ENCODE results near the gene LRAT. TPM values are rescaled to one million over a fixed set of nuclear protein-coding genes. Genes with fewer than 3 reads are reported as not detected.
A peak's percentile ranks its signal among the peaks of the same experiment; 100 is the strongest.

The LRAT gene
- total and polyA plus RNA-seq, 2 of the 13 experiments (the other 11 are each of a cell fraction or from before 2014, with no cell fraction given): 0.11 TPM; not detected in 1

DNA sequence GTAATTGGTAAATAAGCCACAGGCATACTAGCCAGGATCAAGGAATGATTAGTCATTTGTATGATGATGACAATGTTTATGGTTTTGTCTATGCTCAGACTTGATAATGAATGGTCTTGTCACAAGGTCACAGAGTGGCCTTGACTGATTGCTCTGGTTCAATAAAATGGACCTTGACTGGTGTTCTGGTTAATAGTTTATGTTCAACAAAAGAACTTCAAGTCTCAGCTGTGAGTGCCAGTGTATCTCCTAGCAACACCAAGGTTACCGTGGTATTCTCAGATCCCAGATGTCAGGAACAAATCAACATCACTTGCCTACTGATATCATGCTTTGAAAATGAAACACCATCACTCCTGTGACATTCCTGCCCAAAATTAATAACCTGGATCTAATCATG is 16.3 kb upstream of the LRAT start:
- in situ Hi-C loops (cut with HindIII; ENCODE audit: extremely low pct_ligation_motif_present, low pct_unique_long_range_greater_than_20kb) (no loop called here), intact Hi-C loops (cut with micrococcal nuclease; ENCODE audit: unreplicated experiment) (no loop called here)
- CTCF ChIA-PET (ENCODE audit: low intra/inter-chr PET ratio, low total read pairs): no interaction called here
- Histone ChIP-seq H3K9me3 (ENCODE audit: low read length) (no peaks in the 10 kb centered on the region), H3K79me2 (ENCODE audit: insufficient read depth, low read length) (no peaks in the 10 kb centered on the region), H3K27ac (ENCODE audit: extremely low read length, insufficient read depth, low read length) (no peak overlapping the region), H3K36me3 (replicated peaks in 1 of 2; ENCODE audit: control insufficient read depth in 1 of 2, insufficient read depth in 2 of 2, low read length in 2 of 2) (no peaks in the 10 kb centered on the region), H3K9ac (ENCODE audit: insufficient read depth, low read depth, low read length) (no peak overlapping the region), H3K4me2 (ENCODE audit: low read depth, low read length) (no peak overlapping the region), H4K20me1 (ENCODE audit: insufficient read depth, low read length) (no peaks in the 10 kb centered on the region), H3K27me3 (ENCODE audit: control insufficient read depth in 1 of 2, insufficient read depth in 2 of 2, low read length in 2 of 2) (no peaks in the 10 kb centered on the region), H2AFZ (ENCODE audit: low read length) (no peak overlapping the region), H3K4me1 (ENCODE audit: insufficient read depth, low read length) (peaks cover 9% of the 10 kb centered on the region; the same call in 1 of the 2 replicates), H3K4me3 (replicated peaks in 1 of 3; ENCODE audit: insufficient read depth in 1 of 3, low read depth in 2 of 3, low read length in 3 of 3) (no peak overlapping the region)
- no TSS peak for BruUV-seq (replicated peaks)
- ATAC-seq: no peak; the same call in 2 of the 3 replicates
- TF ChIP-seq TSC22D2 (CRISPR knock-in tag; IDR thresholded peaks at IDR 0.05; ENCODE audit: borderline replicate concordance) (no peak), ZNF674 (CRISPR knock-in tag; IDR thresholded peaks at IDR 0.05; ENCODE audit: low read depth) (no peak), TFAP4 (IDR thresholded peaks at IDR 0.05; ENCODE audit: borderline replicate concordance, low read depth) (0 out of 2 replicates have a peak, but pooled peaks have one; percentile 10), RFX3 (CRISPR knock-in tag; IDR thresholded peaks at IDR 0.05) (peak; percentile 53; the same call in 1 of the 2 replicates), MIXL1 (CRISPR knock-in tag; IDR thresholded peaks at IDR 0.05) (0 out of 2 replicates have a peak, but pooled peaks have one; percentile 32), SOX13 (IDR thresholded peaks at IDR 0.05) (no peak), SOX13 (CRISPR knock-in tag; conservative IDR thresholded peaks at IDR 0.05 in 1 of 2, IDR thresholded peaks at IDR 0.05 in 1 of 2) (peak in 1 of 2 experiments; percentile 21; a peak in 1 of 4 replicates), PAX8 (CRISPR knock-in tag; IDR thresholded peaks at IDR 0.05; ENCODE audit: borderline replicate concordance) (no peak), RARA (CRISPR knock-in tag; IDR thresholded peaks at IDR 0.05) (peak; percentile 53), RFX1 (IDR thresholded peaks at IDR 0.05) (peak; percentile 36; the same call in 1 of the 2 replicates), ZNF337 (CRISPR knock-in tag; IDR thresholded peaks at IDR 0.05; ENCODE audit: borderline replicate concordance, low read depth) (no peak), HNF4A (CRISPR knock-in tag; IDR thresholded peaks at IDR 0.05) (peak; percentile 27; the same call in 1 of the 2 replicates)
- peak; percentile 32 for DNase-seq (ENCODE audit: low spot score)
- no peak for FAIRE-seq
- POLR2A ChIA-PET: no interaction called here
- 0% methylated on average over 1 of the region's 1 CpG for WGBS (ENCODE audit: low lambda C conversion rate)

Measured in HepG2 (cell line).